Measurements from ENCODE around the gene MOGAT1.
"Not testable (repeated sequence)": the region's sequence is repeated elsewhere in the genome, so short reads cannot be mapped to it uniquely, and the experiment has no call there.

MOGAT1 gene

DNA sequence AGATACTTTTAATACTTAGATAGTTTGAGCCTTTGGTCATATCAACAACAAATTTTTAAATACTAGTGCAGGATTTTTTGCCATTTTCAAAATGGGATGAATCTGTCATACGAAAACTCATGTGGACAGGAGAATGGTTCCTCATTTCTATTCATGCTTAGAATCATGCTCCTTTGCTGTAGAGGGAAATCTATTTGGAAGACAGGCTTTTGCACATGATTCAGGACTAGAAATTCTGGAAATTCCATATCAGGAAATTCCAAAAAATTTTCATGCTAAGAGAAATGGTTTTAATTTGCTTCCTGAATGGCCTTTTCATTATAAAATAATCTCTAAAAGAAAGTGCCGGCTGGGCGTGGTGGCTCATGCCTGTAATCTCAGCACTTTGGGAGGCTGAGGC, 39.3 kb downstream of the MOGAT1 start:
- no peak for DNase-seq (ENCODE audit: low read depth)

DNA sequence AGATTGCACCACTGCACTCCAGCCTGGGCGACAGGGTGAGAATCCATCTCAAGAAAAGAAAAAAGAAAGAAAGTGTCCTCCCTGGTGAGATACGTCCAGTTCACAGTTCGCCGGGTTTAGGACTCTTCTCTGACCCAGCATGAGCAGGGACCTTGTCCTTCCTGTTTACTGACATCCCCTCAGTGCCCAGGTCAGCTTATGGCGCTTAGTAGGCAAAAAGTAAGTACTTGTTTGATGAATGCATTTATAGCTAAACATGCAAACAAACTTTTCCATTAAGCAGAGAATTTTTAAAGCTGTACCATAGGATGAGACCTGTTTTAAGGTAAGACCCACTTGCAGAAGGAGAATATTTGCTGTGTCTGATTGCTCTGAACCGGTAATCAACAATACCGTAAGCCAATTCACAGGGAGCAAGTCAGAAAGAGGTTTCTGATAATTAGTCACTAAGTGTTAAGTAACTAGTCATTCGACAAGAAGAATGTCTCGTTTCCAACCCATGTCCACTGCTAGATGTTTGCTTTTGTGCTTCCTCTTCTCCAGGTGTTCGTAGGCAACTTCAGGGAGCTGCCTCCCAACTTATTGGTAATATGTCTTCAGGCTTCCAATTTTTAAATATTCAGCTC, 40.0 kb downstream of the MOGAT1 start:
- no peak for DNase-seq (ENCODE audit: low read depth)

DNA sequence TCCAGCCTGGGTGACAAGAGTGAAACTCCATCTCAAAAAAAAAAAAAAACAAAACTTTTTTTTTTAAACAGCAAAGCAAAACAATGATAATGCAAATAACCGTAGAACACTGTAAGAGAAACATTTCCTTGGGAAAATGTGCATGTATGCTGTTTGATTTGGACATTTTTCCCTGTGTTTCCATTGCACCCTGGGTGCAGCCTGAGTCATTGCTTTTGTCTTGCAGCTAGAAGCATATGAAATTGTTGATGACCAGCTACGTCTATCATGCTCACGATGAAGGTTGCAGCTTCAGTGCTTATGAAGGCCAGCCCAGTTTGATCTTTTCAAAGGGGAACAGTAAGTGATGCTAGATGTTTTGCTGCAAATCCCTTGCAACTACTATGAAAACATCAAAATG, 41.5 kb downstream of the MOGAT1 start:
- DNase-seq (ENCODE audit: low read depth), result no peak

DNA sequence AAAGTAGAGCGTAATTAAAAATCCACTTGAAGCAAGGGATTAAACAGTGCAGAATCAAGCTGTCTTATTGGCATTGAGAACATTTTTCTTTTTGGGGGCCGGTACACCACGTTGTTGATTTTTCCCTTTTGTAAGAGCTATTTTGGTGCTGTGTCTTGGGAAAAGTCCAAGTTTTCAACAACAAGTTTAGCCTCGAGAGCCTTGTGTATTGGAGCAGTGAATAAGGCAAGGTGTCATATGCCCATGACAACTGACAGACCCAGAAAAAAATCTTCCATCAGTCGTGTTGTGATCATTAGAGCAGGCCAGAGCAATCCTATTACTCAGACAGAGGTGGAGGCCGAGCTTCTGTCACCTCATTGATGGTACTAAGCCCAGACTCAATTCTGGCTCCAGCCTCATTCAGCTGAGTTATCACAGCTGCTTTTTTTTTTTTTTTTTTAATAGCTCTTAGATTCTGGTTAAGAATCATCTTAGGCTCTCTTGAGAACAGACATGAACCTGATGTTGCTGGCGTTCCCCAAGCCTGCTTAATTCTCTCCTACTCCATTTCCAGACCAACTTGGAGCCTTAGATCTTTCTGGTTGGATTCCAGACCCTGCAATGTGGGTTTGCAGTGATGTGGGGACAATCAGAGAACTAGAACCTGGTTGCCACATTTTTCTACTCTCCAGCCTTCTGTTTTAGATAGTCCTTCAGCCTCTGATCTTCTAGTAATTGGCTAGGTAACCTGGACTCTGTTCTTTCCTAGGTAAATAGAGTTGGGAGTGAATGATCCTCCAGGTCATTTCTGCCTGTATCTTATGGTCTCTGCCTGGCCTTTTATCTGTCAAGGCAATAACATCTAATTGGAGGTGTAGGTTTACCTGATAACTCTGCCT, 43.1 kb downstream of the MOGAT1 start:
- DNase-seq (ENCODE audit: low read depth), result no peak

DNA sequence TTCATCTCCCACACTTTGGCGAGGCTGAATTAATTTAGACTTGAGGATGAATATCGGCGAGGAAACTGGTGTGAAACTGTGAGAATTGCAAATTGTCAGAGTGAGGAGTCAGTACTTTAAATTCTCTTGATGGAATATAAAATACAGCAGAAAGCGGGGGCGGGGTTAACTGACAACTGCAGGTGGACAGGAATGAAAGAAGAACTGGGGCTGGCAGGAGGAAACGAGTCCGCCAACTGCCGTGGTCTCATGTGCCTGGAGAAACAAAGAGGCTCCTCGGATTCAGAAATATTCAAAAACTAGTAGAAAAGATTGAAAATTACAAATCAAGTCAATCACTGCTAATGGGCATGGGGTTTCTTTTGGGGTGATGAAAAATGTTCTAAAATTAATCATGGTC, 44.3 kb downstream of the MOGAT1 start:
- DNase-seq (ENCODE audit: low read depth), result no peak

DNA sequence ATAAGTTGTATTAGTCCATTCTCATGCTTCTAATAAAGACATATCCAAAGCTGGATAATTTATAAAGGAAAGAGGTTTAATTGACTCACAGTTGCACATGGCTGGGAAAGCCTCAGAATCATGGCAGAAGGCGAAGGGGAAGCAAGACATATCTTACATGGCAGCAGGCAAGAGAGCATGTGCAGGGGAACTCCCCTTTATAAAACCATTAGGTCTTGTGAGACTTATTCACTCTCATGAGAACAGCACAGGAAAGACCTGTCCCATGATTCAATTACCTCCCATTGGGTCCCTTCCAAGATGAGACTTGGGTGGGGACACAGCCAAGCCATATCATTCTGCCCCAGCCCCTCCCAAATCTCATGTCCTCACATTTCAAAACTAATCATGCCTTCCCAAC, 48.3 kb downstream of the MOGAT1 start:
- DNase-seq (ENCODE audit: low read depth), result not testable (repeated sequence)

DNA sequence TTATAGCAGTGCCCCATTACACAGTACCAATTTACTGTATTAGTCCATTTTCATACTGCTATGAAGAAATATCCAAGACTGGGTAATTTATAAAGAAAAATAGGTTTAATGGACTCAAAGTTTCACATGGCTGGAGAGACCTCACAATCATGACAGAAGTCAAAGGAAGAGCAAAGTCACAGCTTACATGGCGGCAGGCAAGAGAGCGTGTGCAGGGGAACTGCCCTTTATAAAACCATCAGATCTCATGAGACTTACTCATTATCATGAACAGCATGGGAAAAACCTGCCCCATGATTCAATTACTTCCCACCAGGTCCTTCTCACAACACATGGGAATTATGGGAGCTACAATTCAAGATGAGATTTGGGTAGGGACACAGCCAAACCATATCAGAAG, 50.1 kb downstream of the MOGAT1 start:
- not testable (repeated sequence) for DNase-seq (ENCODE audit: low read depth)

DNA sequence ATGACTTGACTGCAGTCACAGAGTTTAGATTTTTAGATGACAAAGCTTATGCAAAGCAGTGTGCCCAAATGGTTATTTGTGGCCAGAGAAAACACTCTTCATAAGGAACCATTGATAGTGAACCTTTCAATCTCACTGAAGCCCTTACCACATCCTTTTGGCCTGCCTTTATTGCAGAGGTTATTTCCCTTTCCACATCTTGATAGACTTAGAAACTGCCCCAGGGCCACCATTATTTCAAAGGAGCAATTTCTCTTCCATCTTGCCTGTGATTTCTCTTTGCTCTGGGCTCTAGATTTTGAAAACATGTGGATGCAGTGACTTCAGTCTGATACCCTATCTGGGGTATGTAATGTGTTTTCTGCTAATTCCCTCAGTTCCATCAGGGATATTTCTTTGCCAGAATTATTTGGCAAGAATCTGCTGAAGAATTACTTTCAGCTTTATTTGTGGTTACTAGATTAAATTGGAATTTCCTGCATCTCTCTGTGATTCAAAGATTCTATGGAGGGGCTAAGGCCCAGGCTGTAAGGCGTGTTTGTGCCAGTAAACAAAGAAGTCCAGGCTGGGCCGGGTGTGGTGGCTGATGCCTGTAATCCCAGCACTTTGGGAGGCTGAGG, 51.0 kb downstream of the MOGAT1 start:
- DNase-seq (ENCODE audit: low read depth), result no peak

DNA sequence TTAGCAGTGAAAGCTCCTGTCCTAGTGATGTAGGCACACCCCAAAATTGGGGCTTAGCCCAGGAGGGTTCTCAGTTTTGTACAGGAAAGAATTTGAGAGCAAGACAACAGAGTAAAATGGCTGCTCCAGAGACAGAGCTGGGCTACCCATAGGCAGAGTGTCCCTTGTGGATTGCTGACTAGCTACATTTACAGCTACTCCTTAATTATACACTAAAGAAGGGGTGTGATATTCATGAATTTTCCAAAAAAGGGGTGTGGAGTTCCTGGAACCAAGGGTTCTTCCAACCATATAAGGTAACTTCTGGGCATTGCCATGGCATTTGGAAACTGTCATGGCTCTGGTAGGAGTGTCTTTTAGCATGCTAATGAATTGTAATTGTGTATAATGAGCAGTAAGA, 52.8 kb downstream of the MOGAT1 start:
- DNase-seq (ENCODE audit: low read depth), result no peak

DNA sequence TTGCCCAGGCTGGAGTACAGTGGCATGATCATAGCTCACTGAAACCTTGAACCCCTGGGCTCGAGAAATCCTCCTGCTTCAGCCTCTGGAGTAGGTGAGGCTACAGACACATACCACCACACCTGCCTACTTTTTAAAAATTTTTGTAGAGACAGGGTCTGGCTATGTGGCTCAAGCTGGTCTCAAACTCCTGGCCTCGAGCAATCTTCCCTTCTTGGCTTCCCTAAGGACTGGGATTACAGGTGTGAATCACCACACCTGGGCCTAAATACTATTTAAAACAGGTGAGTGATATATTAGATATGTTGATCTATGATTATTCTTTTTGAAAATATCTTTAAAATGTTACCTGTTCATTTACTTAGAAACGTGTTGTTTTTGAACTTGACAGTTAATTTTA, 57.2 kb downstream of the MOGAT1 start:
- DNase-seq (ENCODE audit: low read depth), result no peak

DNA sequence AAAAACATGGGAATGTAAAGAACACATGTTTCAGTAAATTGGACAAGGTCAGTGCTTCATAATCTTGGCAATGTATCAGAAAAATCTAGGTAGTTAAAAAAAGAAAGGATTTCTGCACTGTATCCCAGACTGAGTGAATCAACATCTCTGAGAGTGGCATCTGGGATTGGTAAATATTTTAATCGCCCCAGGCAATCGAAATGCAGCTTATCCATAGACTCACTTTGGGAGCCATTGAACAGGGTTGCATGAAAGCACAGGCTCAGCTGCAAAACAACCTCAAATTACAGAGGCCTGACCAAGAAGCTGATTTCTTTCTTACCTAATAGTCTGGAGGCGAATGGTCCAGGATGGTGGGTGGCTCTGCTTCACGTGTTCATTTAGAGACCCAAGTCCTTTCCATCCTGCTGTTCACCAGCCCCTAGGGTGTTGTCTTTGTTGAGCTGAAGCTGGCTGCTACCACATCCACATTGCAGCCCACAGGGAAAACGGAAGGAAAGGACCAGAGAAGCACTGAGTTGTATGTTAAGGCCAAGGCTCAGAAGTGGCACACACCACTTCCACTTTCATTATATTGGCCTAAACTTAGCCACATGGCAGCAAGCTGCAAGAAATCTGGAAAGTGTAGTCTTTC, 59.0 kb downstream of the MOGAT1 start:
- no peak for DNase-seq (ENCODE audit: low read depth)

DNA sequence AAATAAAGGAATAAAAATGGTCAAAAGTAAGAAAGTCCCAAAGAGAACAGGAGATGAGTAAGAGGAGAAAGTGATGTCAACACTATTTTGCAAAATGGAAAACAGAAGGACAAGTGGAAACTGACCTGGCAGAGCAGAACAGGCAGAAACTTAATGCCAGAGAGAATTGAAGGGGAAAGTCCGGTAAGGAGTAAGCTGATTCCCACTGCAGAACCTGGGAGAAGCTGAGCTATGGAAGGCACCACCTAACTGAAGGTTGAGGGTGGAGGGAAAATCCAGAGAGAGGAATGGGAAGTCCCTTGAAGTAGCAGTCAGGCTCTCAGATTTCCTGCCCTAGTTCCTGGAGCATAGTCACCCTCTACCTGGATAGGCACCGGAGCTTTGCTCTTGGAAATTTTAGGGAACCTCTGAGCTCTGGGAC, 59.8 kb downstream of the MOGAT1 start:
- no peak for DNase-seq (ENCODE audit: low read depth)

DNA sequence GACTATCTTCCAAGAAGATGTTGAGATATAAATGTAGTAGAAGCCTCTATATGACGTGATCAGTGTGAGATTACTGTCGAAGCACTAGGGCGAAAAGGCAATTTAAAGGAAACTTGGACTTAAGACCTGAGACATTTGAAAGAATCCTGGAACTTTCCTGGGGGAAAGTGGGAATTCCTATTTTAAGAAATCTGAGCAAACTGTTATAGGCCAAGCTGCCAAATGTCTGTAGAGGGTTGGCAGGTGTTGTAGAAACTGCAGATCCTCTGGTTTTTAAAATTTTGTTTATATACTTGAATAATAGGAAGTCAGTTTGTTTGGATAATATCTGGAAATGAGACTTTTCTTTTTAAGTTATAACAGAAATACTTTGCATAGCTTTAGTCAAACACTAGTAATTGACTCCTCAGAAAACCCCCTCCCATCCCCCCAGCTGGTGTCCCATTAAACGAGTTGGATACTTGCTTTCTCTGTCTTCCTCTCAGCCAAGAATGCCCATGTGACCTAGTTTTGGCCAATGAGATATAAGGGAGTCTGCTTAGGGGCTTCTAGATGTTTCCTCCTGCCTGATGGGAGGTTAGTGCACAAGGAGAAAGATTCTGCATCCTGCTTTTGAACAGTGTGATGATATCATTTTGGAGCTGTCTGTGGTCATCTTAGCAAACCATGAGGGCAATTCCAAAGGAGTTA, 61.2 kb downstream of the MOGAT1 start:
- DNase-seq (ENCODE audit: low read depth), result no peak

DNA sequence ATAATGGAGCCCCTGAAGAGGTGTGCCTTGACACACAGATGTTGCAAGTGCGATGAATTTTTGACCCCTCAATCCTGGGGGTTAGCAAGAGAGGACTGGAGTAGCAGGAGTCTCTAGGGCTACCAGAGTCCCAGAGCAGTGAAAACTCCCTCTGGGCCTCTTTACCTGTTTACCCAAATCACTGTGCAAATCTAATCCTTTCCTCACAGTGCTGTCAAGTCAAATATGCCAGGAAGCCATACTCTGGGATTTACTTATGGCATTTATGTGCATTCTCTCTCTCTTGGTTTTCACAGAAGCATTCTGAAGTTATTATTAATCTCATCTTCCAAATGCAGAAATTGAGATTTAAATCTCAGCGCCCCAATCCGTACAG, 62.0 kb downstream of the MOGAT1 start:
- no peak for DNase-seq (ENCODE audit: low read depth)

DNA sequence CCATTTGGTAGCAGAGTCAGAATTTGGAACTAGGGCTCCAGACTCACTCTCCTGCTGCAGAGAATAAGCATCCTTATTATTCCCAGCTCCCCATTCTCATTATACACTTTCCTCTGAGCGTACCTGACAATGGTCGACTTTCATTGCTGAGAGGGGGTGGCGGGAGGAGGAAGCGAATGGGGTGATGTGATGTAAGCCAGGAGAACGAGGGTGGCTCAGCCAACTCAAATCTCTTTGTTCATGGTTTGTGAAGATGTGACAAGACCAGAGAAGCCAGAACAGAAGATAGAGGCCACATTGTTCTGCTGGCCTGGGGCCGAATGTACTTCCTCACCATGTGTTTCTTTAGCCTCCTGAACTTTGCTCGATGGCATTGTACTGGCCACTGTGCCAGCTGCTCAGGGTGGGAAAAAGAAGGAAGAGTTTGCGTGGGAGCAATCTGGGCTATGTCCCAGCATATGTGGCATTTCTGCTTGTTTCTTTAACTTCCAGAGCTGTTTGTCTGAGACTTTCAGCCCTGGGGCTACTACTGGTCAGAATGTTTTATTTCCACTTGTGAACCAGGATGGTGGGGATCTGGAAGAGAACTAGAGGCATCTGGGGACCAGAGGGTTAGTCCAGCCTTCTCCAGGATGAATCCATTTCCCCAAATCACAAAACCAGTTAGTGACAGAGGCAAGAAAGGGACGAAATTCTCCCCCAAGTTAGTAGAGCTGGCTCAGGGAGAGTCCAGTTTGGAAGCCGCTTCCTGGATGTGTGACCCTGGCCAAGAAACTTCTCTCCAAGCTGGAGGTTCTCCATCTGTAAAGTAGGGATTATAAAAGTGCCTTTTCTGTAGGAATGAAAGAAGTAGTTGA, 62.6 kb downstream of the MOGAT1 start:
- DNase-seq (ENCODE audit: low read depth), result no peak

DNA sequence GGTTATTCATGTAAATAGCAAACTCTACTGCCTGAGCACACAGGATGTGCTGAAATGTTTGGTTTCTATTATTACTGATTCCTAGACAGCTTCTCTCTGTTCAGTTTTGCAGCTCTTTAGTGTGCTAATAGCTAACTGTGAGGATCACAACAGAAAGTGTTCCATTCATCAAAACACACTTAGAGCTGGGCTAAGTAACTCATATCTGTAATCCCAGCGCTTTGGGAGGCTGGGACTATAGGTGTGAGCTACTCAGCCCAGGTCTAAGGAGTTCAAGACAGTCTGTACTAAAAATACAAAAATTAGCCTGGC, 63.2 kb downstream of the MOGAT1 start:
- DNase-seq (ENCODE audit: low read depth), result no peak

DNA sequence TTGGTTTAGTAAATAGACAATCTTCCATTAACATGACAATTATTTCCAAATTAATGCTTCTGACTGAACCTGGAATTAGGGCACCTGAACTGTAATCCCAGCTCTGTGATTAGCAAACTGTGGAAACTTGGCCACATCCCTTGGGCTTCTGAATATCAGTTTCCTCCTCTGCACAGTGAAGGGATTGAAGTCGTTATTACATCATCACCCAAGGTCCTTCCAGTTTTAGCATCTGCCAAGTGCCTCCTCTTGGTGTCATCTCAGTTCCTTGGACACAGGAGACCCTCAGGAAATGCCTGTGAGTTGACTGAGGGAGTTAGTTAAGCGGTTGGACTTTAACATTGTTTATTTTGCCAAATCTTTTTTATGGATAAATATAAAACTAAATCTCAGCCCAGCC, 64.8 kb downstream of the MOGAT1 start:
- peak; percentile 62 for DNase-seq (ENCODE audit: low read depth)

DNA sequence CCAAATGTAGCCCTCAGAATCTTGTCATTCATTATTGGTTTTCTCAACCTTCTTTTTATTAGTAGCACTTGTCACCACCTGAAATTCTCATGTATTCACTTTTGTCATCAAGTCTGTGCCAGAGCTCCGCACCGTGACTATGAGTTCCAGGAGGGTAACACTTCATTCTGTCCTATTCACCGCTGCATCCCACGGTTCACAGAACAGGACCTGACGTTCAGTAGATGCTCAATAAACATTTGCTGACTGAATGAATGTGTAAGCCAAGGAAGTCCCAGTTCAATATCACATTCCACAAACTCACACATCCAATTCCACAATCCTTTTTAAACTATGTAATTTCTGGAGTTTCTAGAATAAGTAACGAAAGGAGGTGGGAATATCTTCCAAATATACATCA, 65.5 kb downstream of the MOGAT1 start:
- no peak for DNase-seq (ENCODE audit: low read depth)

DNA sequence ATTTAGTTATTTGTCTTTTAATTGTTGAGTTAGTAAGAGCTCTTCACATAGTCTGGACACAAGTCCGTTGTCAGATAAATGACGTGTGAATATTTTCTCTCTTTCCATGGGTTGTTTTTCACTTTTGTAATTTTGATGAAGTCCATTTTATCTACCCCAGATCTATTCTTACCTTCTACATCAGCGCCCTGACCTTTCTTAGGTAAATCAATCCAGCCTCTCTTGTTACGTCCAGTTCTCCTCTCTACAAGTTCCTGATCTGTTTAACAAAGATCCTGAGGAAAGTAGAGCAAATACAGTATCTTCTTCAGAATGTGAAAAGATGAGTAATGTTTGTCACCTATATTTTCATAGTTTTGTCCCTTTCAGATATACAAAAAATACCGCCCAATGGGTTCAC, 66.9 kb downstream of the MOGAT1 start:
- no peak for DNase-seq (ENCODE audit: low read depth)

DNA sequence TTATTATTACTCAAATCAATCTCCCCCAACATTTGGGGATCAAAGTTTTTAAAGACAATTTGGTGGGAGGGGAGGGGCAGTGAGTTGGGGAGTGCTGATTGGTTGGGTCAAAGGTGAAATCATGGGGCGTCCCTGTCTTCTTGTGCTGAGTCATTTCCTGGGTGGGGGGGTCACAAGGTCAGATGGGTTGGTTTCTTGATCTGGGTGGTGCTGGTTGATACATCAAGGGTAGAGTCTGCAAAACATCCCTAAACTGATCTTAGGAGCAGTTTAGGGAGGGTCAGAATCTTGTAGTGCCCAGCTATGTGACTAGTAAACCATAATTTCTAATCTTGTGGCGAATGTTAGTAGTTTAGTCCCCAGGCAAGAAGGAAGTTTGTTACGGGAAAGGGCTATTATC, 67.4 kb downstream of the MOGAT1 start:
- DNase-seq (ENCODE audit: low read depth), result no peak

DNA sequence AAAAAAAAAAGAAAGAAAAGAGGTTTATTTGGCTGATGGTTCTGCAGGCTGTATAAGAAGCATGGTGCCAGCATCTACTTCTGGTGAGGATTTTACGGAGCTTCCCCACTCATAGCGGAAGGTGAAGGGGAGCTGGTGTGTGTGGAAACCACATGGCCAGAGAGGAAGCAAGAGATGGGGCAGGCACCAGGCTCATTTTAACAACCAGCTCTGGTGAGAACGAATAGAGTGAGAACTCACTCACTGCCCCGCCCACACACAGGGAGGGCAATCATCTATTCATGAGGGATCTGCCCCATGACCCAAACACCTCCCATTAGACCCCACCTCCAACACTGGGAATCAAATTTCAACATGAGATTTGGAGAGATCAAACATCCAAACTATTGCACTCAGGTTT, 68.5 kb downstream of the MOGAT1 start:
- DNase-seq (ENCODE audit: low read depth), result no peak
